HL-60 (cell line): Measurements from ENCODE around the gene ENO3.

Experiments used
- CTCF ChIP-seq: IDR thresholded peaks from one replicate; pipeline ENCODE4 v1.5.1; 2011; ENCODE audit warnings: low read length, control low read depth, inconsistent platforms; ENCODE audit not compliant: insufficient read depth
- REST ChIP-seq: IDR thresholded peaks from 2 replicates; pipeline ENCODE4 v1.6.1; 2012; ENCODE audit warnings: low read depth; ENCODE audit not compliant: insufficient replicate concordance

- no peak for TF ChIP-seq CTCF
- no peak for TF ChIP-seq REST
Observed at GRCh38 chr17:4950746-4951204, at the start of gene ENO3.
